Lung microvascular endothelial cell (primary cell): ENCODE data around the gene ARID3B. TPM values are rescaled to one million over a fixed set of nuclear protein-coding genes. Genes with fewer than 3 reads are reported as not detected.
"Not testable (repeated sequence)": the region's sequence is repeated elsewhere in the genome, so short reads cannot be mapped to it uniquely, and the experiment has no call there.

Experiments
- DNase-seq, 2 donors: peaks; one replicate each; pipeline versions ENCODE4 v3.0.0 to v3.0.0-alpha.2; 2010; ENCODE audit warnings: low read depth in 2 of 2
- total RNA-seq: library from RNA; depleted of rRNA; stranded (reverse); fragments of >200 nt; gene quantifications from 2 replicates; pipeline ENCODE4 v1.2.1, GENCODE V29; 2014

Gene ARID3B
- total RNA-seq, 1 donor from 2014 or later = 2.8 TPM

DNA sequence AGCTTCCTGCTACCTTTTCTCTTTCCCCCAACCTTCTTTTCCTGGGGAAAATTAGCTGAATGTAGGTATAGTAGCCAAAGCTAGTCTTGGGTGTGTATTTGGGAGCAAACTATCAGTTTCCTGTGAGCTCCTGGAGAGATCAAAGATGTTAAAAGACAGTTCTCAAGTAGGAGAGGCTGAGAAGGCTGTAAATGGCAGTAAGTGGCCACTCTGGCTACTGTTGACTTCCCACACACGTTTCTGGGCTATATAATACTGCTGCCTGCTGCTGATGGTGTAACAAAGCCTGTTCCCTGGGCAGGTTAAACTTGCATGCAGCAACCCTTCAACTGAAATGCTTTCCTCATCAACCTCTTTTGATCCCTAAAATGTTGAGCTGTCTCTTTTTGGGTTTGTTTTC lies 27.6 kb downstream of the ARID3B start:
- DNase-seq = no peak

GRCh38 chr15:74569731-74570070 lies 28.7 kb downstream of the ARID3B start:
- DNase-seq = no peak

- no peak for DNase-seq
Observed at GRCh38 chr15:74571191-74571590, 30.2 kb downstream of the ARID3B start.

- peak; percentile 63 to 86 for DNase-seq
Observed at GRCh38 chr15:74573987-74574386, 33.0 kb downstream of the ARID3B start.

- no peak for DNase-seq
Observed at GRCh38 chr15:74578496-74578994, 37.5 kb downstream of the ARID3B start.

GRCh38 chr15:74579001-74579400 lies 38.0 kb downstream of the ARID3B start:
- no peak for DNase-seq

GRCh38 chr15:74580538-74581350 lies 39.7 kb downstream of the ARID3B start:
- DNase-seq = no peak

- DNase-seq = no peak
Observed at GRCh38 chr15:74584204-74584603, 43.2 kb downstream of the ARID3B start.

DNA sequence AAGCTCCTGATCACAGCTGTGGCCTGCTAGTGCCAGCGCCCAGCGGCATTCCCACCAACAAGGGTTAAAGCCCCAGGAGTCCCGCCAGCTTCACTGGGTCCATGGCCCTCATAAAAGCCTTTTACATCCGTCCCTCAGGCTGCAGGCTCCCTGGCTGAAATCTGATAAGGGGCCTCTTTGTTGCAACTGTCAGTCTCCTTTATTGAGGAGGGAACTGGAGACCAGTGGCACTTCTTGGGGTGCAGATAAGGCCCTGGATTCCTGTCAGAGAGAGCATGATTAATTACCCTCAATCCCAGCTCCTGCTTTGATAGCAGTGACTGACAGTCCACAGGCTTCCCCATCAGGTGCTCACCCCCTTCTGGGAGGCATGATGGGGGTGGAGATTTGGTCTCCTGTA lies 43.8 kb downstream of the ARID3B start:
- DNase-seq = no peak

- DNase-seq = no peak
Observed at GRCh38 chr15:74585191-74585590, 44.2 kb downstream of the ARID3B start.

DNA sequence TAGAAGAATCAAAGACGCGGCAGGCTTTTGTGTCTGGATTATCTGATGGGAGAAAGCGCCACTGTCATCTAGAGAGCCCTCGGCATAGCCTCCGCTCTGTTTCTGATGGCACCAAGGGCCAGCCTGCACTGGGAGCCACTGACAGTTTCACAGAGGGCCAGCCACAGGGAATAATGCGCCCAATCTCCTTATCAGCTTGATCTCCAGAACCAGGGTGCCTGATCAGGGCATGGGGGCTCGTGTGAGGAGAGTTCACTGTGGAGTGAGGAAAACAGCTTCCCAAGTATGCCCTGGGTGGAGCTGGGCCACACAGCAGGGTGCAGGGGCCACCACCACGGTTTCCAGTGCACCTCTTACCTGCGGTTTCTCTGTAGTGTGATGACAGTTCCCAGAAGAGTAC lies 44.8 kb downstream of the ARID3B start:
- no peak for DNase-seq

DNA sequence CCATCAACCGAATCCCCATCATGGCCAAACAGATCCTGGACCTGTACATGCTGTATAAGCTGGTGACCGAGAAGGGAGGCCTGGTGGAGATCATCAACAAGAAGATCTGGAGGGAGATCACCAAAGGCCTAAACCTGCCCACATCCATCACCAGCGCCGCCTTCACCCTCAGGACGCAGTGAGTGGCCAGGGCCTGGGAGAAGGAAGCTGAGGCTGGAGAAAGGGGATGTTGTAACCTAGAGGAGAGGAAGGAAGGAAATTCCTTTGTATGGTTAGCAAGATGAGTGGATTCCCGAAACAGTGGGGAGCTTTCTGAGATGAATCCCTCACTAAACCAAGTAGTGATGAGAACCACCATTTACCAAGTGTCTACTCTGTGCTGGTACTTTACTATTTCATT lies 48.8 kb downstream of the ARID3B start:
- DNase-seq = peak in 1 of 2 donors; percentile 53

DNA sequence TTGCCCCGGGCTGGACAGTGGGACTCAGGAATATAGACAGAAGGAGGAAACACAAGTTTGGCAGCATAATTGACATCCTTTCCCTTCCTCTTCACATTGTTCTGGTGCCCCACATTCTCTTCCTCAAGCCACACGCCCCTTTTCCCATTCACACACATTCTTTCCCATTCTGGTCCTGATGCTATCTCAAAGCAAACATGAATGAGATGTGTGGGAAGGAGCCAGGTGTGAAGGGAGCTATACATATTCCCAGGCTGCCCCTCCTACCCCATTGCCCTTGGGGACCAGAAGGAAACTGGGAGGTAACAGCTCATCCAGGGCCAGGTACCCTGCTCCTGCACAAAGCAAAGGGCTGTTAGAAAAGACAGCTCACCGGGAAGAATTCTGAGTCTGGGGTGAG lies 51.2 kb downstream of the ARID3B start:
- DNase-seq = no peak

DNA sequence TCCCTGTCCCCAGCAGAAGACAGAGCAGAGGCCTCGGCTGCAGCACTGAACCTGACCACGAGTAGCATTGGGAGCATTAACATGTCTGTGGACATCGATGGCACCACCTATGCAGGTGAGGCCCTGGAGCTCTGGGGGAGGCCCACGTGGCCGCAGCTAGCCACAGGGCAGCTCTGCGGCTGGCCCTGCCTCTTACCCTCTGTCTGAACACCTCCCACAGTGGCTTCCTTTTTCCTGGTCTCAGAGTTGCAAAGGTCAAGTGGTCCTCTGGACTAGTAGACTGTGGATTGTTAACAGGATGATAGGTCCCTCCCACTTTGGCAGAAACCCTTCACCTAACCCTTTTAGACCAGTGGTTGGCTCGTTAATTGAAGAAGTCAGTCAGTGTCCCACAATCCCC lies 52.1 kb downstream of the ARID3B start:
- DNase-seq = no peak

DNA sequence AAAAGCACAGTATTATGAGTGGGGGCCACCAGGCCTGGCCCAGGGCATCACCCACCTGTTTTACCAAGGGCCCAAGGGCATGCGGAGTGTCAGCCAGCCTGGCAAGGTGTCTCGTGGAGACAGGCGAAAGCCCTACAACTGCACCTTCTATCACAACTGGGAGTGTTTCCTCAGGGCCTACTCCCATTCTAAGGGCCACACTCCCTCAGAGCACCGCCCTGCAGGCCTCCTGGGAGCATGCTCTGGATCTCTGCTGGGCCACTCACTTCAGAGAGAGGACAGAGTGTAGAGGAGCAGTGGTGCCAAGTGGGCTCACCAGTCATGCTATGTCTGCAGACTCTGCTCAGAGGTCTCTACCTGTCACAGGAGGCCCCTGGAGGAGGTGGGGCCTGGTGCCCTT lies 53.4 kb downstream of the ARID3B start:
- DNase-seq = no peak

DNA sequence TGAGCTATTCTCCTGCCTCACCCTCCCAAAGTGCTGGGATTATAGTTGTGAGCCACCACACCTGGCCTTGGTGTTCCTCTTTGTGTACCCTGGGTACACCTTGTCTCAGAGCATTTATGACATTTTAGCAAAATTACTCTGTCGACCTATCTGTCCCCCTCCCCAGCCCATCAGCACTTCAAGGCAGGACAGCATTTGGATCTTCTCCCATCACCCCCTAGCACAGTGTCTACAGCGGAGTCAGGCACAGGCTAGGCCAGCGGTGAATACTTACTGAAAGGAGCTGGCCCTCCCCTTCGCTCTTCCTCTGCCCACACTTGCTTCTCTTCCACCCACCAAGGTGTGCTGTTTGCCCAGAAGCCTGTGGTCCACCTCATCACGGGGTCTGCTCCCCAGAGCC lies 54.3 kb downstream of the ARID3B start:
- no peak for DNase-seq

GRCh38 chr15:74596736-74597135 lies 55.7 kb downstream of the ARID3B start:
- not testable (repeated sequence) for DNase-seq

- not testable (repeated sequence) for DNase-seq
Observed at GRCh38 chr15:74597146-74597705, 56.2 kb downstream of the ARID3B start.

- DNase-seq = peak; percentile 88 to 89
Observed at GRCh38 chr15:74598126-74598842, 57.3 kb downstream of the ARID3B start.

- no peak for DNase-seq
Observed at GRCh38 chr15:74599156-74599555, 58.1 kb downstream of the ARID3B start.

DNA sequence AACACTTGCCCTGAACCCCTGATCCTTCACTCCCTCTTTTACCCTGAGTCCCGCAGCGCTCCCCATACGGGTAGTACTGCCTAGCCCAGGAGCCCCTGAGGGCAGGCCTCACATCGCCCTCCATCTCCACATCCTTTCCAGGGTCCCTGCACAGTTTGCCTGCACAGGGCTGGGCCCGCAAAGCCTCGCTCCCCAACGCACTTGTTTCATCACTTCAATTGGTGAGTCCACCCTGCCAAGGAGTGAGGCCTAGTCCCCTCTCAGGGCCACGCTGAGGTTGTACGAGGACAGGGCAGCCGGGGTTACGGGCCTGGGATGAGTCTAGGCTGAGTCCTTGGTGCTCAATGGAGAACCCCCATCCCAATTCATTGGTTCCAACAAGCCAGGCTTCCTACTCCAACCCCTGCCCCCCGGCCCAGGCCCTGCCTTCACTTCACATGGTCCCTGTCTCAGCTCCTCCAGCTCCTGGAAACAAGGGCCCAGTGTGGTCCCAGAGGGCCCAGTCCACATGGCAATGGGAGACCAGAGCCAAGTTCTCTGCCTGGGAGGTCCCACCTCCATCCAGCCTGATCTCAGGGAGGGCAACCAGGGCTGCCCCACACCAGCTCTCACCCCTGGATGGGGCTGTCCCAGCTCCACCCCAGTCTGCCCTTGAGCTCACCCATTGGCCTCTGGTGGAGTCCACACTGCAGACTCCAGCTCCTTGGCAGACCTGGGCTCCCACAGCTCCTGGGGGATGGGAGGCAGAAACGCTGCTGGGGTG lies 62.2 kb downstream of the ARID3B start:
- no peak for DNase-seq
